IMR-90 (cell line): ENCODE data around the gene SLC45A2. TPM values are rescaled to one million over a fixed set of nuclear protein-coding genes. Genes with fewer than 3 reads are reported as not detected.

Experiments used
- ATAC-seq: fragments of 200-7000 bp; cut with Tn5 transposase; 2 replicates; pipeline ENCODE4 v1.9.1; 2020; ENCODE audit warnings: low read depth, mild to moderate bottlenecking, moderate library complexity
- BruUV-seq: library from RNA; stranded (reverse); fragments of 400-500 nt; replicated peaks from 2 replicates; lab custom pipeline; 2021; lab: Mats Ljungman, UMichigan
- CTCF ChIA-PET: fragments of 300-600 bp; formaldehyde crosslinking; extraction: SDS; loops from one replicate; lab custom pipeline; 2021; ENCODE audit warnings: antibody characterized with exemption; lab: Yijun Ruan, JAX
- POLR2A ChIA-PET: fragments of 300-600 bp; sonication (Branson Sonifier 250); formaldehyde crosslinking; loops from one replicate; lab custom pipeline; 2022; ENCODE audit warnings: antibody characterized with exemption; ENCODE audit not compliant: unreplicated experiment; lab: Charles Lee
- DNase-seq: peaks from one replicate; pipeline ENCODE4 v3.0.0; 2013
- H2AFZ ChIP-seq: replicated peaks from 2 replicates; pipeline ENCODE3; 2013; ENCODE audit warnings: low read length, mild to moderate bottlenecking; ENCODE audit not compliant: poor library complexity
- H2AK5ac ChIP-seq: 2 replicates; pipeline ENCODE4 v1.6.1; 2013; ENCODE audit warnings: low read depth, low read length, inconsistent platforms
- H2AK9ac ChIP-seq: replicated peaks from 2 replicates; pipeline ENCODE3; 2013; ENCODE audit warnings: mild to moderate bottlenecking, low read depth, low read length, moderate library complexity; ENCODE audit not compliant: poor library complexity
- H2BK120ac ChIP-seq: 2 replicates; pipeline ENCODE4 v1.6.1; 2013; ENCODE audit warnings: low read depth, low read length, inconsistent platforms
- H2BK15ac ChIP-seq: 3 replicates; pipeline ENCODE4 v1.6.1; 2013; ENCODE audit warnings: low read depth, low read length, inconsistent platforms
- H2BK20ac ChIP-seq: 2 replicates; pipeline ENCODE4 v1.6.1; 2013; ENCODE audit warnings: low read depth, mild to moderate bottlenecking, inconsistent platforms, low read length, moderate library complexity
- H2BK5ac ChIP-seq: 2 replicates; pipeline ENCODE4 v1.6.1; 2013; ENCODE audit warnings: mild to moderate bottlenecking, low read depth, low read length, inconsistent platforms; ENCODE audit not compliant: poor library complexity, severe bottlenecking
- H3K14ac ChIP-seq: replicated peaks from 2 replicates; pipeline ENCODE4 v1.6.1; 2013; ENCODE audit warnings: low read depth, low read length, inconsistent platforms
- H3K18ac ChIP-seq: 2 replicates; pipeline ENCODE4 v1.6.1; 2013; ENCODE audit warnings: low read depth, low read length, control low read depth
- H3K23ac ChIP-seq: 2 replicates; pipeline ENCODE4 v1.6.1; 2013; ENCODE audit warnings: low read depth, low read length, inconsistent platforms
- H3K27ac ChIP-seq: 2 replicates; pipeline ENCODE4 v1.5.1; 2013; ENCODE audit warnings: mild to moderate bottlenecking, control low read depth, low read length; ENCODE audit not compliant: insufficient read depth
- H3K27me3 ChIP-seq: 2 replicates; pipeline ENCODE4 v1.6.1; 2013; ENCODE audit warnings: low read length; ENCODE audit not compliant: control insufficient read depth, insufficient read depth
- H3K36me3 ChIP-seq: 2 replicates; pipeline ENCODE4 v1.6.1; 2013; ENCODE audit warnings: low read length, mixed read lengths; ENCODE audit not compliant: control insufficient read depth, insufficient read depth
- H3K4ac ChIP-seq: 2 replicates; pipeline ENCODE4 v1.6.1; 2013; ENCODE audit warnings: low read depth, low read length, inconsistent platforms
- H3K4me1 ChIP-seq: 2 replicates; pipeline ENCODE4 v1.6.1; 2013; ENCODE audit warnings: low read length, mixed read lengths; ENCODE audit not compliant: control insufficient read depth, insufficient read depth
- H3K4me2 ChIP-seq: 2 replicates; pipeline ENCODE4 v1.6.1; 2013; ENCODE audit warnings: low read depth, mild to moderate bottlenecking, control low read depth, low read length, moderate library complexity
- H3K4me3 ChIP-seq: 2 replicates; pipeline ENCODE4 v1.5.1; 2013; ENCODE audit warnings: low read depth, mild to moderate bottlenecking, control low read depth, low read length, moderate library complexity; ENCODE audit not compliant: insufficient read depth
- H3K56ac ChIP-seq: 2 replicates; pipeline ENCODE4 v1.6.1; 2013; ENCODE audit warnings: low read length, inconsistent platforms; ENCODE audit not compliant: insufficient read depth; ENCODE audit errors: extremely low read depth
- H3K79me1 ChIP-seq, 2 experiments: 2 replicates each; pipeline ENCODE4 v1.6.1; 2013; ENCODE audit warnings: low read length in 2 of 2, inconsistent platforms in 1 of 2, low read depth in 1 of 2
- H3K9ac ChIP-seq: 2 replicates; pipeline ENCODE4 v1.6.1; 2013; ENCODE audit warnings: low read depth, low read length, control low read depth
- H3K9me1 ChIP-seq: 2 replicates; pipeline ENCODE4 v1.6.1; 2013; ENCODE audit warnings: low read length, inconsistent platforms; ENCODE audit not compliant: insufficient read depth
- H3K9me3 ChIP-seq: 2 replicates; pipeline ENCODE4 v1.6.1; 2013; ENCODE audit warnings: low read length; ENCODE audit not compliant: control insufficient read depth, insufficient read depth
- H4K20me1 ChIP-seq: 2 replicates; pipeline ENCODE4 v1.6.1; 2013; ENCODE audit warnings: low read length, inconsistent platforms; ENCODE audit not compliant: insufficient read depth
- H4K5ac ChIP-seq: 2 replicates; pipeline ENCODE4 v1.6.1; 2013; ENCODE audit warnings: mild to moderate bottlenecking, low read depth, low read length, control low read depth
- H4K8ac ChIP-seq, 2 experiments: 2 replicates each; pipeline ENCODE4 v1.6.1; 2013; ENCODE audit warnings: low read depth in 2 of 2, low read length in 2 of 2, control low read depth in 1 of 2, inconsistent platforms in 1 of 2
- H4K91ac ChIP-seq: 2 replicates; pipeline ENCODE4 v1.6.1; 2013; ENCODE audit warnings: low read depth, low read length, inconsistent platforms; ENCODE audit not compliant: insufficient read depth
- BHLHE40 ChIP-seq: fragments of 150-350 bp; IDR thresholded peaks from 2 replicates; pipeline ENCODE4 v1.6.1; 2016; ENCODE audit warnings: mild to moderate bottlenecking, low read depth, low read length
- CHD1 ChIP-seq: IDR thresholded peaks from 2 replicates; pipeline ENCODE4 v1.6.1; 2012; ENCODE audit warnings: low read depth, low read length, improper control_type of control experiment
- FOS ChIP-seq: fragments of 150-350 bp; IDR thresholded peaks from 2 replicates; pipeline ENCODE4 v1.6.1; 2016; ENCODE audit warnings: low read depth, low read length
- MAZ ChIP-seq: IDR thresholded peaks from 2 replicates; pipeline ENCODE4 v1.6.1; 2012; ENCODE audit warnings: low read depth, mild to moderate bottlenecking, low read length, improper control_type of control experiment, moderate library complexity, borderline replicate concordance
- MXI1 ChIP-seq: IDR thresholded peaks from 2 replicates; pipeline ENCODE4 v1.6.1; 2012; ENCODE audit warnings: low read depth, mild to moderate bottlenecking, low read length, moderate library complexity, borderline replicate concordance
- POLR2A ChIP-seq: IDR thresholded peaks from 2 replicates; pipeline ENCODE4 v1.6.1; 2012; ENCODE audit warnings: mild to moderate bottlenecking, low read depth, low read length
- RCOR1 ChIP-seq: IDR thresholded peaks from 2 replicates; pipeline ENCODE4 v1.6.1; 2012; ENCODE audit warnings: mild to moderate bottlenecking, low read length, improper control_type of control experiment; ENCODE audit not compliant: insufficient replicate concordance
- SMC3 ChIP-seq: fragments of 150-350 bp; IDR thresholded peaks from 2 replicates; pipeline ENCODE4 v1.6.1; 2016; ENCODE audit warnings: low read depth, mild to moderate bottlenecking, antibody characterized with exemption, low read length, moderate library complexity
- WGBS, 2 experiments: methylation state at CpG; one replicate each; pipeline versions ENCODE4 v1.1.5 to v1.1.7; 2013; ENCODE audit warnings: missing lambda C conversion rate in 2 of 2; ENCODE audit not compliant: insufficient read length in 1 of 2; ENCODE audit errors: extremely low coverage in 2 of 2; 5-methylcytosine and 5-hydroxymethylcytosine counted together
- dilution Hi-C: fragments of 300-500 bp; cut with HindIII; formaldehyde crosslinking; loops from one replicate; pipeline ENCODE4 v1.14.3; 2018; ENCODE audit warnings: low sequenced_read_pairs; ENCODE audit not compliant: unreplicated experiment
- in situ Hi-C: fragments of 300-500 bp; cut with MboI; formaldehyde crosslinking; loops from 3 replicates; pipeline ENCODE4 v1.14.3; 2019; ENCODE audit warnings: low sequenced_read_pairs, inconsistent platforms, mixed read lengths
- intact Hi-C: fragments of 100-400 bp; cut with micrococcal nuclease; formaldehyde crosslinking; loops from 2 replicates; pipeline ENCODE4 v1.10.0; 2022
- polyA plus RNA-seq, 3 experiments: library from polyadenylated mRNA; depleted of rRNA; stranded (reverse); fragments of >200 nt; gene quantifications; 2 replicates each; pipeline ENCODE4 v1.2.3, GENCODE V29; 2012; ENCODE audit warnings: low replicate concordance in 1 of 3
- total RNA-seq: library from RNA; depleted of rRNA; stranded (reverse); fragments of >200 nt; gene quantifications from 2 replicates; pipeline ENCODE4 v1.2.3, GENCODE V29; 2012
- TF ChIP-seq, protein P1 (sequence below): fragments of 150-350 bp; IDR thresholded peaks from 2 replicates; pipeline ENCODE4 v1.6.1; 2017; ENCODE audit warnings: mild to moderate bottlenecking, antibody characterized with exemption, low read length, low read depth
- TF ChIP-seq, protein P2 (sequence below): fragments of 150-350 bp; IDR thresholded peaks from 2 replicates; pipeline ENCODE4 v1.6.1; 2016; ENCODE audit warnings: low read depth, mild to moderate bottlenecking, low read length, moderate library complexity, borderline replicate concordance
- TF ChIP-seq, protein P3 (sequence below): conservative IDR thresholded peaks from 2 replicates; pipeline ENCODE4 v1.5.1; 2012; ENCODE audit warnings: mild to moderate bottlenecking, low read depth, low read length, improper control_type of control experiment

The SLC45A2 gene
- total and polyA plus RNA-seq, 2 of the 4 experiments (the other 2 are of a cell fraction): 0.07 TPM; not detected in 1

DNA sequence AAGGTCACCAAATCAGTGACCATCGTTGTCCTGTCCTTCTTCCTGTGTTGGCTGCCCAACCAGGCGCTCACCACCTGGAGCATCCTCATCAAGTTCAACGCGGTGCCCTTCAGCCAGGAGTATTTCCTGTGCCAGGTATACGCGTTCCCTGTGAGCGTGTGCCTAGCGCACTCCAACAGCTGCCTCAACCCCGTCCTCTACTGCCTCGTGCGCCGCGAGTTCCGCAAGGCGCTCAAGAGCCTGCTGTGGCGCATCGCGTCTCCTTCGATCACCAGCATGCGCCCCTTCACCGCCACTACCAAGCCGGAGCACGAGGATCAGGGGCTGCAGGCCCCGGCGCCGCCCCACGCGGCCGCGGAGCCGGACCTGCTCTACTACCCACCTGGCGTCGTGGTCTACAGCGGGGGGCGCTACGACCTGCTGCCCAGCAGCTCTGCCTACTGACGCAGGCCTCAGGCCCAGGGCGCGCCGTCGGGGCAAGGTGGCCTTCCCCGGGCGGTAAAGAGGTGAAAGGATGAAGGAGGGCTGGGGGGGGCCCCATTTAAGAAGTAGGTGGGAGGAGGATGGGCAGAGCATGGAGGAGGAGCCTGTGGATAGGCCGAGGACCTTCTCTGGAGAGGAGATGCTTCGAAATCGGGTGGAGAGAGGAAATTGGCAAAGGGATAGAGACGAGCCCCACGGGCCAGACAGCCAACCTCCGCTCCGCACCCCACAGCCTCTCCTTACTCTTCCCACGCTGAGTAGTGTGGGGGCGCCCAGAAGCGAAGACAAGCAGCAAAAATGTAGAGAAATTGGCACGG, 46.6 kb downstream of the SLC45A2 start (continued):
- TF ChIP-seq MXI1: no peak

DNA sequence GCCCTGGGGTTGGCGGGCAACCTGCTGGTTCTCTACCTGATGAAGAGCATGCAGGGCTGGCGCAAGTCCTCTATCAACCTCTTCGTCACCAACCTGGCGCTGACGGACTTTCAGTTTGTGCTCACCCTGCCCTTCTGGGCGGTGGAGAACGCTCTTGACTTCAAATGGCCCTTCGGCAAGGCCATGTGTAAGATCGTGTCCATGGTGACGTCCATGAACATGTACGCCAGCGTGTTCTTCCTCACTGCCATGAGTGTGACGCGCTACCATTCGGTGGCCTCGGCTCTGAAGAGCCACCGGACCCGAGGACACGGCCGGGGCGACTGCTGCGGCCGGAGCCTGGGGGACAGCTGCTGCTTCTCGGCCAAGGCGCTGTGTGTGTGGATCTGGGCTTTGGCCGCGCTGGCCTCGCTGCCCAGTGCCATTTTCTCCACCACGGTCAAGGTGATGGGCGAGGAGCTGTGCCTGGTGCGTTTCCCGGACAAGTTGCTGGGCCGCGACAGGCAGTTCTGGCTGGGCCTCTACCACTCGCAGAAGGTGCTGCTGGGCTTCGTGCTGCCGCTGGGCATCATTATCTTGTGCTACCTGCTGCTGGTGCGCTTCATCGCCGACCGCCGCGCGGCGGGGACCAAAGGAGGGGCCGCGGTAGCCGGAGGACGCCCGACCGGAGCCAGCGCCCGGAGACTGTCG, 47.3 kb downstream of the SLC45A2 start:
- dilution Hi-C loops: no loop called here
- Histone ChIP-seq H3K23ac (no peak overlapping the region), H4K91ac (no peak overlapping the region), H2BK15ac (no peak overlapping the region), H3K4me3 (peak overlapping the region; percentile 18; the same call in 1 of the 2 replicates), H3K27me3 (peaks cover 53% of the 10 kb centered on the region), H2AFZ (peak overlapping the region; percentile 33), H3K4me1 (no peaks in the 10 kb centered on the region), H3K4me2 (peak overlapping the region; percentile 100), H3K18ac (no peak overlapping the region), H3K9ac (no peak overlapping the region), H3K36me3 (no peaks in the 10 kb centered on the region), H2AK9ac (no peak overlapping the region), H4K20me1 (no peaks in the 10 kb centered on the region; the same call in 1 of the 2 replicates), H2BK120ac (no peak overlapping the region), H3K9me3 (peaks cover 5% of the 10 kb centered on the region; the same call in 1 of the 2 replicates), H2BK20ac (no peak overlapping the region), H3K27ac (no peak overlapping the region), H3K4ac (no peak overlapping the region), H3K9me1 (no peaks in the 10 kb centered on the region), H4K5ac (no peak overlapping the region), H2BK5ac (no peak overlapping the region), H3K79me1 (no peaks in the 10 kb centered on the region), H3K14ac (no peak overlapping the region), H4K8ac (no peak overlapping the region), H3K56ac (no peak overlapping the region), H2AK5ac (no peak overlapping the region)
- ChIA-PET POLR2A (no interaction called here), CTCF (no interaction called here)
- DNase-seq (no peak), ATAC-seq (no peak)
- intact Hi-C loops: loop anchor here (10.0 kb wide), 1 partner anchor 322 kb away; no protein-coding TSS in a partner anchor
- 26% methylated on average over 48 of the region's 54 CpGs; no CpG with 5 or more reads in 1 of the 2 experiments for WGBS, 2 experiments
- BruUV-seq: no TSS peak
- in situ Hi-C loops: no loop called here
- no peak for TF ChIP-seq BHLHE40
- no peak for TF ChIP-seq POLR2A
- no peak for TF ChIP-seq CHD1
- TF ChIP-seq, protein P1, sequence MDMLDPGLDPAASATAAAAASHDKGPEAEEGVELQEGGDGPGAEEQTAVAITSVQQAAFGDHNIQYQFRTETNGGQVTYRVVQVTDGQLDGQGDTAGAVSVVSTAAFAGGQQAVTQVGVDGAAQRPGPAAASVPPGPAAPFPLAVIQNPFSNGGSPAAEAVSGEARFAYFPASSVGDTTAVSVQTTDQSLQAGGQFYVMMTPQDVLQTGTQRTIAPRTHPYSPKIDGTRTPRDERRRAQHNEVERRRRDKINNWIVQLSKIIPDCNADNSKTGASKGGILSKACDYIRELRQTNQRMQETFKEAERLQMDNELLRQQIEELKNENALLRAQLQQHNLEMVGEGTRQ: no peak
- TF ChIP-seq MAZ: no peak
- TF ChIP-seq SMC3: no peak
- TF ChIP-seq, protein P2, sequence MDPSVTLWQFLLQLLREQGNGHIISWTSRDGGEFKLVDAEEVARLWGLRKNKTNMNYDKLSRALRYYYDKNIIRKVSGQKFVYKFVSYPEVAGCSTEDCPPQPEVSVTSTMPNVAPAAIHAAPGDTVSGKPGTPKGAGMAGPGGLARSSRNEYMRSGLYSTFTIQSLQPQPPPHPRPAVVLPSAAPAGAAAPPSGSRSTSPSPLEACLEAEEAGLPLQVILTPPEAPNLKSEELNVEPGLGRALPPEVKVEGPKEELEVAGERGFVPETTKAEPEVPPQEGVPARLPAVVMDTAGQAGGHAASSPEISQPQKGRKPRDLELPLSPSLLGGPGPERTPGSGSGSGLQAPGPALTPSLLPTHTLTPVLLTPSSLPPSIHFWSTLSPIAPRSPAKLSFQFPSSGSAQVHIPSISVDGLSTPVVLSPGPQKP: no peak
- no peak for TF ChIP-seq FOS
- TF ChIP-seq, protein P3, sequence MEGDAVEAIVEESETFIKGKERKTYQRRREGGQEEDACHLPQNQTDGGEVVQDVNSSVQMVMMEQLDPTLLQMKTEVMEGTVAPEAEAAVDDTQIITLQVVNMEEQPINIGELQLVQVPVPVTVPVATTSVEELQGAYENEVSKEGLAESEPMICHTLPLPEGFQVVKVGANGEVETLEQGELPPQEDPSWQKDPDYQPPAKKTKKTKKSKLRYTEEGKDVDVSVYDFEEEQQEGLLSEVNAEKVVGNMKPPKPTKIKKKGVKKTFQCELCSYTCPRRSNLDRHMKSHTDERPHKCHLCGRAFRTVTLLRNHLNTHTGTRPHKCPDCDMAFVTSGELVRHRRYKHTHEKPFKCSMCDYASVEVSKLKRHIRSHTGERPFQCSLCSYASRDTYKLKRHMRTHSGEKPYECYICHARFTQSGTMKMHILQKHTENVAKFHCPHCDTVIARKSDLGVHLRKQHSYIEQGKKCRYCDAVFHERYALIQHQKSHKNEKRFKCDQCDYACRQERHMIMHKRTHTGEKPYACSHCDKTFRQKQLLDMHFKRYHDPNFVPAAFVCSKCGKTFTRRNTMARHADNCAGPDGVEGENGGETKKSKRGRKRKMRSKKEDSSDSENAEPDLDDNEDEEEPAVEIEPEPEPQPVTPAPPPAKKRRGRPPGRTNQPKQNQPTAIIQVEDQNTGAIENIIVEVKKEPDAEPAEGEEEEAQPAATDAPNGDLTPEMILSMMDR: no peak
- no peak for TF ChIP-seq RCOR1
